T47D (cell line): ENCODE data around the gene DGKB.

Experiments
- DNase-seq, 2 experiments: peaks; one replicate each; pipeline versions ENCODE4 v3.0.0 to v3.0.0-alpha.2; 2011 to 2012; ENCODE audit warnings: low read depth in 1 of 2, low spot score in 1 of 2
- JUND ChIP-seq: IDR thresholded peaks from 2 replicates; pipeline ENCODE4 v1.6.1; 2012; ENCODE audit warnings: low read depth
- in situ Hi-C: cut with HindIII; loops from 2 replicates; pipeline ENCODE4 v1.10.0; 2016; ENCODE audit warnings: low sequenced_read_pairs, low pct_unique_long_range_greater_than_20kb

The DGKB gene

GRCh38 chr7:14381936-14382335 lies 520.6 kb downstream of the DGKB start:
- no peak for TF ChIP-seq JUND
- in situ Hi-C loops, result no loop called here
- DNase-seq, result peak in 1 of 2 experiments; percentile 12

GRCh38 chr7:14381306-14381705 lies 521.2 kb downstream of the DGKB start:
- no peak for DNase-seq
- no peak for TF ChIP-seq JUND
- in situ Hi-C loops, result no loop called here

- DNase-seq, result peak in 1 of 2 experiments; percentile 24
- in situ Hi-C loops, result no loop called here
- no peak for TF ChIP-seq JUND
Measured at GRCh38 chr7:14380881-14381280, 521.7 kb downstream of the DGKB start.

GRCh38 chr7:14377646-14378266 lies 524.8 kb downstream of the DGKB start:
- DNase-seq, result no peak
- in situ Hi-C loops, result no loop called here

GRCh38 chr7:14376711-14377110 lies 525.8 kb downstream of the DGKB start:
- TF ChIP-seq JUND, result no peak
- DNase-seq, result no peak
- in situ Hi-C loops, result no loop called here

More at GRCh38 chr7:14377646-14378266, 524.8 kb downstream of the DGKB start:
- no peak for TF ChIP-seq JUND

GRCh38 chr7:14375998-14376397 lies 526.6 kb downstream of the DGKB start:
- in situ Hi-C loops, result no loop called here
- no peak for TF ChIP-seq JUND
- DNase-seq, result peak in 1 of 2 experiments; percentile 20

- no peak for DNase-seq
- TF ChIP-seq JUND, result no peak
- in situ Hi-C loops, result no loop called here
Measured at GRCh38 chr7:14374336-14374735, 528.2 kb downstream of the DGKB start.

GRCh38 chr7:14368285-14368684 lies 534.3 kb downstream of the DGKB start:
- no peak for TF ChIP-seq JUND
- DNase-seq, result no peak

GRCh38 chr7:14351167-14351566 lies 551.4 kb downstream of the DGKB start:
- in situ Hi-C loops, result no loop called here
- TF ChIP-seq JUND, result no peak
- DNase-seq, result peak in 1 of 2 experiments; percentile 25

More at GRCh38 chr7:14368285-14368684, 534.3 kb downstream of the DGKB start:
- in situ Hi-C loops, result no loop called here

- no peak for DNase-seq
- in situ Hi-C loops, result no loop called here
- TF ChIP-seq JUND, result no peak
Measured at GRCh38 chr7:14341200-14341775, 561.3 kb downstream of the DGKB start.

- no peak for DNase-seq
- in situ Hi-C loops, result no loop called here
- TF ChIP-seq JUND, result no peak
Measured at GRCh38 chr7:14340393-14341074, 562.0 kb downstream of the DGKB start.

- in situ Hi-C loops, result no loop called here
- no peak for TF ChIP-seq JUND
- DNase-seq, result no peak
Measured at GRCh38 chr7:14339861-14340260, 562.7 kb downstream of the DGKB start.

GRCh38 chr7:14336256-14336655 lies 566.3 kb downstream of the DGKB start:
- DNase-seq, result no peak
- in situ Hi-C loops, result no loop called here
- no peak for TF ChIP-seq JUND
